Cardiac septum (tissue), 1 donor: Measurements from ENCODE around the gene CWC27. TPM values are rescaled to one million over a fixed set of nuclear protein-coding genes. Genes with fewer than 3 reads are reported as not detected.

ENCODE experiments used
- DNase-seq: peaks from one replicate; pipeline ENCODE4 v3.0.0-alpha.2; 2020; ENCODE audit warnings: low spot score
- intact Hi-C: fragments of 100-400 bp; cut with DNase I; formaldehyde crosslinking; loops from one replicate; pipeline ENCODE4 v1.14.0; 2022
- total RNA-seq: library from RNA; stranded (reverse); fragmentation: NEBNext Ultra II Directional; extraction: Animal tissue kit (Norgen Biotek cat#: 25700); gene quantifications from one replicate; pipeline ENCODE4 v1.2.1, GENCODE V29; 2021
- donor health status: DM: no; HTN: no; CAD: no.

Gene CWC27
- total RNA-seq, 1 donor from 2014 or later = 19.9 TPM

DNA sequence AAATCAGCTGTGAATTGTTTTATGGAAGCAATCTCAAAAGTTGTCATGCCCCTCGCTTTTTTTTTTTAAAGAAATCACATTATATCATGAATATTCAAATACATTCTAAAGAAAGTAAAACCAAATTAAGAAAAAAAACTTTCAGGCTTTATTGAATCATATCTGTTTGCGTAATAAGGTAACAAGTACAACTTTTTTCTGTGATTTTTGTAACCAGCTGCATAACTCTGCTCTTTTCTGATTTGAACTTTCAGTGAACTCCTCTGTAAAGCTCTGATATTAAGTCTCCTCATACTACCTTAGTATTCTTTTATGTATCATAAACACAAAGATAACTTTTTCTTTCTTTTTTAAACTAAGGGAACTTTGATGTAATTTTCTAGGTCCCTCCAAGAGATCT lies 65.3 kb downstream of the CWC27 start:
- DNase-seq = no peak
- intact Hi-C loops = loop anchor here (10.0 kb wide), 1 partner anchor 111 kb away; no protein-coding TSS in a partner anchor

DNA sequence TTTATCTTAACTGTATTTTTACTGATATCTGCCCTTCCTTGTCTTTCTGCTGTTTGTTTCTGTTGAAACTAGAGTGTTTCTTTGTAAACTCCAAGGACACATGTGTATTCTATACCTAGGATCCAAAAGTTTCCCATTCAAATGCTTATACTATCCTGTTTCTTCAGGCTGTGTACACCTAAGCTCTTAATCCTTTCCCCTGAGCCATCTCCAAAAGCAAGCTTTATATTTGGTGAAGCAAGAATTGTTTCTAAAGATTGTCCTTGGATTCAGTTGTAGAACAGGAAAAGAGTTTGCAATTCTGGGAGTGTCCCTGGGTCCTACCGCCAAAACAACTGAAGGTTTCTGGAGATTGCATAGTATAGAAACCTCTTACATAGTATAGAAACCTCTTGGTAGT lies 65.9 kb downstream of the CWC27 start:
- intact Hi-C loops = loop anchor here (5.0 to 10.0 kb wide), 2 partner anchors 110 to 203 kb away; no protein-coding TSS in a partner anchor
- DNase-seq = no peak

DNA sequence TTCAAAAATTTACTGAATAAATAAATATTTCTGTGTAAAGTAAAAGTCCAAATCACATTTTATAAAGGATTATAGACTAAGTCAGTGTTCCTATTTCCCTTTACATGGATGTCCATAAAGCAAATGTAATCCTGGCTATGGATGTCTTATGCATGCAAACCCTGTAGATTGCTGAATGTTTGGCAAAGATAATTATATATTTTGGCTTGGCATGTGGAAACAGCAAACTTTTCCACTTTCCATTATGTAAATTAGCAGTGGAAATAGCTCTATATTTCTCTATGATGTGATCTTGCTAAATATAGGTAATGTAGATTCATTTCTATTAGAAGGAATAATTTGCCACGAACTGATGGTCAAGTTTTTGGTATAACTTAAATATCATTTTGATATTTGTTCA lies 66.5 kb downstream of the CWC27 start:
- intact Hi-C loops = loop anchor here (5.0 to 10.0 kb wide), 2 partner anchors 110 to 202 kb away; no protein-coding TSS in a partner anchor
- DNase-seq = no peak

DNA sequence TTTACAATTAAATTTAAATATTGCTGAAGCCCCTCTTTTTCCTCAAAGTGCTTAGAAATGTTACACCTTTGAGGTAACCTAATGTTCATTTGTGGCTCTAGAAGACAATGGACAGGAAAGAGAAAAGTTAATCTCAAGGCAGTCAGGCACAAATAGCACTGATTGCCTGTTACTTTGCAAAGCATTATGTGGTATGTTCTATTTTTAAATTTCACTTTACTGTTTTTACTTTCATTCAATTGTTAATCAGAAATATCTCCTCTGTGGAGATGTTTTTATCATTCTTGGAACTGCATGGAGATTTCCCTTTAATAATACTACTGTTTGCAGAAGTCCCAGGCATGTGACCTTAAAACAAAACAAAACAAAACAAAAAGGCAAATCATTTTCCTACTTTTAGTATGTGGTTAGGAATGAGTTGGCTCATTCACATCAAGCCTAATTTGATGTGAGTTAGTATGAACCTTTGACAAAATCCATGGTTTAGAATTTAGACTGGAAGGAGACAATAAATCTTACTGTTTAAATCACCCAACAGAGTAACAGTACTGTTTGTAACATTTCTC lies 67.5 kb downstream of the CWC27 start:
- no peak for DNase-seq
- intact Hi-C loops = loop anchor here (5.0 to 10.0 kb wide), 2 partner anchors 109 to 201 kb away; no protein-coding TSS in a partner anchor

DNA sequence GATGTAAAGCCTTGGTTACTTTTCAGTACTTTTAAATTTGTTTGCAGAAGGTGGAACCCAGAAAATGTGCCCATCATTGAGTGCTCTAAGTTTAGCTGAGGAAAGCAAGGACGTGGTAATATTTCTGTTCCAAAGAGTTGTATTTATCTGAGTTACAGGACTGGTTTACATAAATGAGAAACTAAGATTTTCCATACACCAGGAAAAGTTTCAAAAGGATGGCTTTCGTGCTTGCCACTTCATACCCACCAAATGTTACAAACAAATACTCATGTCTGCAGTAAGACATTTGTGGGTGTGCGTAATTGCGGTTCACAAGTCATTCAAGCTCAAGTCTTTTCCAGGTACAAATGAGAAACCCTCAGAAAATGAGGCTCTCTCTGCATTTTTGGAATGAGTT lies 68.1 kb downstream of the CWC27 start:
- DNase-seq = no peak
- intact Hi-C loops = loop anchor here (5.0 to 10.0 kb wide), 2 partner anchors 108 to 201 kb away; no protein-coding TSS in a partner anchor

DNA sequence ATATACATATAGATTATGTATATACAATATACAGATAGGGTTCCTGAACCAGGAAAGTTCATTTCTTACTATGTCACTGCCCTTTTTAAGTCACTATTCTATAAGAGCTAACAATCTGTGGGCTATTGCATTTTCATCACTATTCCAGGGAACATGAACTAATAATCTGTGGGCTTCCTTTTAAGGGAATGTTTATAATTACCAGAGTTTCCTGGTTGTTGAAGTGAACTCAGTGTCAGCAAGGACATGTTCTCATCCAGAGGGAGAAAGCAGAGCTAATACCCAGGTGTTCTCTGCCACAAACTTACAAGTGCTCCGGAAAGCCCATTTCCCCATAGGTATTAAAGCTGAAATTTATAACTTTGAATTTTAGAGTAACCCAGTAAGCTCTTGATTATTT lies 69.6 kb downstream of the CWC27 start:
- DNase-seq = no peak
- intact Hi-C loops = loop anchor here (5.0 to 10.0 kb wide), 2 partner anchors 106 to 199 kb away; no protein-coding TSS in a partner anchor

DNA sequence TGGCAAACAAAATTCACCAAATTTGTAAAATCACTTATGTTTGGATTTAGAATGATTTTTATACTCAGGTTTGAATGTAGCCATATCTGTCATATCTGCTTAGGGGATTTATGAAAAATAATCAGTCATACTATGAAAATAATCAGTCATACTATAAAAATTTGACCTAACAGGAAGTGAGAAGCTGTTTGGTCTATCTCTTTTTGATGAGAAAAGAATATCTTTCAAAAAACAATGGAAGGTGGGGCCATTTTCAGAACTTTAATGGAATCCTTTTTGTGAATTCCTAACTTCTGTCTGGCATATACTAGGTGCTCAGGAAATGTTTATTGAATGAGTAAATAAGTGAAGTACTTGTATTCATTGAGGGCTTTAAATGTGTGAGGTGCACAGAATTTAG lies 70.1 kb downstream of the CWC27 start:
- intact Hi-C loops = loop anchor here (5.0 to 10.0 kb wide), 2 partner anchors 106 to 198 kb away; no protein-coding TSS in a partner anchor
- DNase-seq = no peak

DNA sequence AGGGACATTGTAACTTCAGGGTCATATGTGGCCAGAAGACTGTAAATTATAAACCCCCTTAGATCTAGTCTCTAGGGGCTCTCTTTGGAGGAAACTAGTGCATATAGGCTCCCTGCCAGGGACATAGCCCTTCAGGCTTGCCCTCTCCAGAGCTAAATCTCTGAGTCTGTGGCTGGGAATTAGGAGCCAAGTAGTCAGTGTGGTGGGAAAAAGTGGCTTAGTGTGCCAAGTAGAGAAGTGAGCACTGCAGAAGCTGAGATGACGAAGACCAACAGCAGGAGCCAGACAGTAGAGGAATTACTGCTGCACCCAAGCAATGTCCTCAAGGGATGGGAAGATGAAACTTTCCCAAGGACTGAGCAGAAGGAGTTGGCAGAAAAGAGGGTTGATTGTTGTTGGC lies 71.2 kb downstream of the CWC27 start:
- intact Hi-C loops = loop anchor here (5.0 to 10.0 kb wide), 2 partner anchors 105 to 197 kb away; no protein-coding TSS in a partner anchor
- no peak for DNase-seq

DNA sequence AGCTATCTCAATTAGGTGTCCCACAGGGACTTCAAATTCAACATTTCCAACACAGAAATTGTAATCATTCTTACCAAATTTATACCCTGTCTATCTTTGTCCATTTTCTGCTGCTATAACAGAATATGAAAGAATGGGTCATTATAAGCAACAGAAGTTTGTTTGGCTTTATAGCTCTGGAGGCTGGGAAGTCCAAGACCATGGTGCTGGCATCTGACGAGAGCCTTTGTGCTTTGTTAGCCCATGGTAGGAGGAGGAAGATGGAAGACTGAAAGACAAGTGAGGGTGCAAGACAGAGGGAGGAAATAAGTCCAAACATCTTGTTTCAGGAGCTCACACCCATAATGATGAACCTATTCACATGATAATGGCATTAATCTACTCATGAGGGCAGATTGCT lies 72.2 kb downstream of the CWC27 start:
- DNase-seq = no peak
- intact Hi-C loops = no loop called here

DNA sequence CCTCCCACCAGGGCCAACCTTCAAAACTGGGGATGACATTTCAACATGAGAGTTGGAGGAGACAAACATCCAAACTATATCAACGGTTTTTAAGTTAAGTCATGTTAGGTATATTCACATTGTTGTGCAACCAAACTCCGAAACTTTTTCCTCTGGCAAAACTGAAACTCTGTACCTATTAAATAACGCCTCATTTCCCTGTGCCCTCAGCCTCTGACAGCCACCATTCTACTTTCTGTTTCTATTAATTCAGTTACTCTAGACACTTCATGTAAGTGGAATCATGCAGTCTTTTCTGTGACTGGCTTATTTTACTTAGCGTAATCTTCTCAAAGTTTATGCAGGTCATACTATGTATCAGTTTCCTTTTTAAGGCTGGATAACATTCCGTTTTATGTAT lies 85.0 kb downstream of the CWC27 start:
- intact Hi-C loops = no loop called here

DNA sequence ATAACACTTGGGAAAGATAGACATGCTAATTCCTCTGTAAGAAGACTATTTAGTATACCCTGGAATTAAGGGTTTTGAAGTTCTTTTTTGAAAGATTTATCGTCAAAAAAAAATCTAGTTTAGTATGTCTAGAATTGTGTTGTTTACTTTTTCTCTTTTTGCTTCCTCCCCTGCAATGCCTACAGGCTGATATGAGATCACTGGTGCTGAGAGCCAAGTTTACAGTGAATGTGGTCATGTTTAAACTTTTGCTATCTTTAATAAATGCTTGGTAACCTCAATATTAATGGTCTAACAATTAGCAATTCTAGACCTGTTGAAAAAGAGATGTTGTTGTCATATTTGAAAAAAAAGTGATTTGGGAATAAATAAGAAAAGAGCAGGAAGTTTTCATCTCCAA lies 86.1 kb downstream of the CWC27 start:
- intact Hi-C loops = no loop called here

More for the DNA sequence above, 85.0 kb downstream of the CWC27 start:
- DNase-seq = no peak

DNA sequence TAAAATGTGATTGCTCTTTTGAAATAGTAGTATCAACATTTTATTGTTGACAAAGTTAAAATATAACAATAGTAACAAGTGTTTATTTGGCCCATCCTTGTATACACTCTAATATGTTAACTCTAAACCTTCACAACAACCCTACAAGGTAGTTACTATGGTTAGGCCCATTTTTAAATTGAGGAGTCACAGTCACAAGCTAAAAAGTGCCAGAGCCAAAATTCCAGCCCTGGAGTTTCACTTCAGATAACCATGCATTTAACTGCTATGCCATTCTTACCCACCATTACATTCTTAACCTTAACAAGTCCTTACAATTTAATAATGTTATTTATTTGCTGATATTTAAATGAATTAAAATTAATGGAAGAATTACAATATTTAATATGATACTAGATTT lies 91.2 kb downstream of the CWC27 start:
- intact Hi-C loops = no loop called here
- no peak for DNase-seq

More for the DNA sequence above, 86.1 kb downstream of the CWC27 start:
- DNase-seq = no peak

DNA sequence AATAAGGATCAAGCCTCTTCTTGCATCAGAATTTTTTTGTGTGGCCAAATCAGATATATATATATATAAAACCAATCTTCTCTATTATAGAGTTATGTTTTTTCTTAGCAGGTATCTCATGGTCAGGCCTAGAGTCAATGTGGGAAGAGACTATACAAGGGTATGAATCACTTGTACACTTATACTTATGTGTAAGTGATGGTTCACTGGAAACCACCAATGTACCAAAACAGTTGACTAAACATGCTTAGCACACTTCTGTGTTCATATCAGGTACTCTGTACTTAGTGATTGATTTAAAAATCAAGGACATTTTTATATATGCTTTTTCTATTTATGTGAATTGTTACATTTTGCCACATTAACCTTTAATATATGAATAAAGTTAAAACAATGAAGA lies 92.6 kb downstream of the CWC27 start:
- no peak for DNase-seq
- intact Hi-C loops = no loop called here

DNA sequence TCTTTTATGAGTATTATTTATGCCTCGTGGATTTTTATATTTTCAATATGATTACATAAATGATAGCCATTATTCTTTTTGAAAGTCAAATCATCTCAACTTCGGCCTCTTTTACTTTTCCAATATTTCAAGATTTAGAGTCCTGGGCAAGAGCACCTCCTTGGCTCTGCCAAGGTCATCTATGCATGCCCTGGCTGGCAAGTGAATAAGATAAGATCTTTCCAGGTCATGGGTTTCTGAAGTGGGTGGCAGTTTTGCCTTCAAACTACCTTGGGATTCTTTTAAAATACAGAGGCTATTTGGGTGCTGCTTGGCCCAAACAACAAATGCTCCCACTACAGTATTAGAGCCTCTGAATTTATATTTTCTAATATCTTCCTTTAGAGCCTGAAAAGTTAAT lies 95.4 kb downstream of the CWC27 start:
- intact Hi-C loops = no loop called here
- no peak for DNase-seq

DNA sequence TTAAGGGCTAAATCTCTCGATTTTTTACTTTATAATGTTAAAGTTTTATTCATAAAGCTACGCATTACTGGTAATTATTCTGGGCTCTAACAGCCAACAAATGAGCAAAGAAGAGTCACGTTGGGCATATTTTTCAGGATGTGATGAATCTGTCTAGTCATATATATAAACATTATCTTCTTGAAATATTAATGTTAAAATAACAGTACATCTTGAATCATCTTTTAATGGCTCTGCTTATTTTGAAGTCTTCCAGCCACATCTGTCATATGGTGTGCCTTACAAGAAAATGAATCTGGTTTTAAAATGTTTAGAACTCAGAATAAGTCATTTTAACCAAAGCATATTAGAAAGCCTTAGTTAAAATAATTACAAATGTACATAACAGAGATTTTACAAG lies 96.9 kb downstream of the CWC27 start:
- no peak for DNase-seq
- intact Hi-C loops = no loop called here

DNA sequence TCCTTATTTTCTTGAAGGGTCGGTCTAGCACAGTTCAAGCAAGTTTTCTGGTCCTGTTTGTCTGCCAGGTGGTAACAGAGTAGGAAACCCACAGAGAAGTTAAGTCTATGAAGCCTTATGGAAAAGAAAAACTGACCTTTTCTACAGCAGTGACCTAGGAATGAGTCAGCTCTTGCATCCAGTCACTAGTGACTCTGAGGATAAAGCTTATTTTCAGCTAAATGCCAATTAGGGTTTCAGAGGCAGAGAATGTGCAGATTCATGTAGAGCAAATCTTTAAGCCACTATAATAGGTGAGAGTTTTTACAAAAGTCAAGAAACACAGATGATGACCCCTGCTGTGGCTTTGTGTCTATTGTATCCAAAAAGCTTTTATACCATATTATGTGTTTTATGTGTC lies 100.7 kb downstream of the CWC27 start:
- DNase-seq = no peak
- intact Hi-C loops = no loop called here

DNA sequence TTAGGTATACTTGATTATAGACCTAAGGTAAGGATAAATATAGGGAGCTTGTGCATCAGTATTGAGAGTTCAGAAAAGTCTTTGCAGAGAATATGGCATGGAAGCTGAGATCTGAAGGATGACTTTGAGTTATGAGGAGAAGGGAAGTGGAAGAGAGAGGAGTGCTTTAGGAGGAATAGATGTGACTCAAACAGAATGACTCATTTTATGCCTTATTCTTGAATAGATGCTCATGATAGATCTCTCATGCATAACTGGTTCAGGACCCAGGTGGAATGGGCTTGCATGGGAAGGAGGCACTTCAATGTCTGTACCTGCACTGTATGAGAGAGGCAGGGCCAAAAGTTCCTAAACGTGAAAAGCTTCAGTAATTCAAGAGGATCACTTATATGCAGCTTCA lies 103.3 kb downstream of the CWC27 start:
- no peak for DNase-seq
- intact Hi-C loops = no loop called here

DNA sequence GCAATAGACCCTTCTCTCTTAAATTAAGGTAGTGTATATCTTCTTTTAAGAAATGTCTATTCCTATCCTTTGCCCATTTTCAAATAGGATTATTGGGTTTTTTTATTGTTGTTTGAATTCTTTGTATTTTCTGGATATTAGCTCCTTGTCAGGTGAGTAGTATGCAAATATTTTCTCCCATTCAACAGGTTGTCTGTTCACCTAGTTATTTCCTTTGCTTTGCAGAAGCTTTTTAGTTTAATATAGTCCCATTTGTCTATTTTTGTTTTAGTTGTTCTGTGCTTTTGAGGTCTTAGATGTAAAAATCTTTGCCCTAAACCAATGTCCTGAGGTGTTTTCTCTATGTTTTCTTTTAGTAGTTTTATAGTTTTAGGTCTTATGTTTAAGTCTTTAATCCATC lies 104.7 kb downstream of the CWC27 start:
- no peak for DNase-seq
- intact Hi-C loops = no loop called here

DNA sequence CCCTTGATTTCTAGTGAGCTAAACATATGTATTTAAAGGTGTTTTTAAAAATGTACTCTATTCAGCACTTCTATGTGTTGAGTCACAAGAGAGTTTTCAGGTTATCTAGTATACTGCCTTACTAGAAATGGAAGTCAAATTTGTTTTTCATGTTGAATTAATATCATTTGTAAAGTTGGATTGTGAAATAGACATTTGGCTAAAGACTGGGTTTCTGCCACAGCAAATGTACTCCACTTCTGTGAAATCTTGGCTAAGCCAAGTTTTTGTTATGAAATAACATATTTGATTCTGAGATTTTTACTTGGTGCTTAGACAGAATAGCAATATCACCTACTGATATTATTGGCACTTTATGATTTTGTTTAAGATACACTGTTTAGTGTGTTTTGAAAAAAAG lies 106.0 kb downstream of the CWC27 start:
- intact Hi-C loops = no loop called here
- no peak for DNase-seq

DNA sequence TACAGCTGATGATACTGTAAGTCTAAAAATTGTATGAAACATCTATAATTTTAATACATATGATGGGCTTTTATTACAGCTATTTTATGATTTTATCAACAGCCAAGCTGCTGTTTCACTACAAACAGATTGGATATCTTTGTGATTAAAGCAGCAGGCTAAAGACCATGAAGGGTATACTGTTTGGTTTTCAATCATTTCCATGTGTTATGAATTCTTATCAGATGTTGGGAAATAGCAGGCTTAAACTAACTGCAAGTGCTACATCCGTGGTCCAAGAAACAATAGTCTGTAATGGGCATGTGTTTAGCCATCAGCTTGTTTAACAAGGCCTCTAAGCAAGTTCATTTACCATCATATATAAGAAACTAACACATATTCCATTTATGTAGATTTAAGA lies 107.5 kb downstream of the CWC27 start:
- DNase-seq = no peak
- intact Hi-C loops = no loop called here

DNA sequence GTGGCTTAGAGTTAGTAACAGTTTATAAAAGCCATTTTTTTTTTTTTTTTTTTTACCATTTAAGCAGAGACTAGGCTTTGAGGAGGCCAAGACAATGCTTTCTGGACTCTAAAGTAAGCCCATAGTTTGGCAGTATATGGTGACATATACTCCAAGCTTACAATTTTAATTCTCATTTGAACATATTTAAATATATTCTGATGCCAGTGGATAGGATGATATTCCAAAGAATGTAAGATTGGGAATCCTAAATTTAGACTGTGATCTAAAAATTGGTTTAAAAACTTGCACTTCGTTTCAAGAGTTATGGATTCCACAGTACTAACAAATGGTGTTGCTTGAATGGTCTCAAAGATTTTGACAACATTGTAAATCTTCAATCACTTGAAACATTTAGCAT lies 112.1 kb downstream of the CWC27 start:
- DNase-seq = no peak
- intact Hi-C loops = no loop called here

DNA sequence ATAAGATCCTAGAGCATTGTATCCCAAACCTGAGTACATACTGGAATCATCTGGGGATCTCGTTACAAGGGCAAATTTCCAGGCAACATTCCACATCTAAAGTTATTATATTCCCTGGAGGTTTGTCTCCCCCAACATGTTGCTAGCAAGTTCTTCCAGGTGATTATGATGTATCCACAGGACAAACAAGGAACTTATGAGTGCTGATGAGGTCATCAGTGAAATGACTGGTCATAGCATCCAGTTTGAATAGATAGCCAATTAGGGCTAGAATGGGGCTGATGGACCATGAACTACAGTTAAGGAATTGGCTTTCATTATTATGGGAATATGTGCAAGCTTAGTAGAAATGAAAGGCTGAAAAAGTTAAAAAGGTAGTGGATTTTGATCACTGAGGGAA lies 115.2 kb downstream of the CWC27 start:
- DNase-seq = no peak
- intact Hi-C loops = no loop called here
